Amniotic epithelial cell (primary cell): Measurements from ENCODE around the gene RNF214.
"Not testable (repeated sequence)": the region's sequence is repeated elsewhere in the genome, so short reads cannot be mapped to it uniquely, and the experiment has no call there.

Source experiments
- DNase-seq: peaks from one replicate; pipeline ENCODE4 v3.0.0-alpha.2; 2010; ENCODE audit warnings: low read depth

Gene RNF214

DNA sequence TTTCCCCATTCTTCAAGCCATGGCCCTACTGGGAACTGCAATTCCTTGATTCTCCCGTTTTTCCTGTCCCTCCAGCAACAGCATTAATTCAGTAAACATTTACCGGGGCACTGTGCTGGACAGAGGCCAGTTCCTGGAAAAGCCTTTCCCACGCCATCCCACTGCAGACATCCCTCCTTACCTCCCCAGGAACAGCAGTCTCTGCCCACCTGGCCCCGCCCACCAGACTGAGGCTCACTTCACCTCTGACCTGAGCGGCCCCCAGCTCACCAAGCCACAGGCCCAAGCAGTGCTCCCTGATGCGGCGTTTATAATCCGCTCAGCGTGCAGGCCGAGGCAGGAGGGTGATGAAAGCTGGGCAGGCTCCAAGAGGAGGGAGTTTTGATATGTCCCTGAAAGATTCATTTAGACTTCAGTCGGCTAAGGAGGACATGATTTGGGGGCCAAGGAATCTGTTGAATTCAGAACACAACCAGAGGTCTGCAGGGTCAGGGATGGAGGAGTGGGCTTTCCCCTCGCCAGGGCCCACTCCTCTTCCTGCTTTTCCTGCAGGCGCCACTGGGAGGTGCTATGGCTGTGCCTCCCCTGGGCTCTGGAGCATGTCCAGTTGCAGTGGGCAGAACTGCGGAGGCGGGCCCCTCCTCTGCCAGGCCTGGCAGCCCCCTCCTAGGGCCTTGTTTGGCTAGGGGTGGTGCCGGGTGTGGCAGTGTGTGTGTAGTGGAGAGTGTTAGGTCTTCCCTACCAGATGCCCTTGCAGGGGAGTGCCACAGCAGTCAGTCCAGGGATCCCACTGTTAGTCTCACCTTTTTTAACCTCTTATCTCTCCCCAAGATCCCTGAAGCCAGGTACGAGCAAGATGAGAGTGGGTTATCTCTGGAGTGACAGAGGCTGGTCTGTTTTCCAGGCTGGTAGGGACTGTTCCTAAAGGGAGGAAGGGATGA, 34.7 kb upstream of the RNF214 start:
- peak; percentile 27 for DNase-seq

GRCh38 chr11:117198613-117199012, 33.9 kb upstream of the RNF214 start:
- DNase-seq, result no peak

- DNase-seq, result peak; percentile 79
These were observed 33.2 kb upstream of the RNF214 start, which contains the start of gene TAGLN for GRCh38 chr11:117199053-117199915. TAGLN (plus strand) TSS chr11:117199370; CDS start chr11:117203014, 3,644 bp downstream.

GRCh38 chr11:117199916-117200812, 32.3 kb upstream of the RNF214 start:
- no peak for DNase-seq

DNA sequence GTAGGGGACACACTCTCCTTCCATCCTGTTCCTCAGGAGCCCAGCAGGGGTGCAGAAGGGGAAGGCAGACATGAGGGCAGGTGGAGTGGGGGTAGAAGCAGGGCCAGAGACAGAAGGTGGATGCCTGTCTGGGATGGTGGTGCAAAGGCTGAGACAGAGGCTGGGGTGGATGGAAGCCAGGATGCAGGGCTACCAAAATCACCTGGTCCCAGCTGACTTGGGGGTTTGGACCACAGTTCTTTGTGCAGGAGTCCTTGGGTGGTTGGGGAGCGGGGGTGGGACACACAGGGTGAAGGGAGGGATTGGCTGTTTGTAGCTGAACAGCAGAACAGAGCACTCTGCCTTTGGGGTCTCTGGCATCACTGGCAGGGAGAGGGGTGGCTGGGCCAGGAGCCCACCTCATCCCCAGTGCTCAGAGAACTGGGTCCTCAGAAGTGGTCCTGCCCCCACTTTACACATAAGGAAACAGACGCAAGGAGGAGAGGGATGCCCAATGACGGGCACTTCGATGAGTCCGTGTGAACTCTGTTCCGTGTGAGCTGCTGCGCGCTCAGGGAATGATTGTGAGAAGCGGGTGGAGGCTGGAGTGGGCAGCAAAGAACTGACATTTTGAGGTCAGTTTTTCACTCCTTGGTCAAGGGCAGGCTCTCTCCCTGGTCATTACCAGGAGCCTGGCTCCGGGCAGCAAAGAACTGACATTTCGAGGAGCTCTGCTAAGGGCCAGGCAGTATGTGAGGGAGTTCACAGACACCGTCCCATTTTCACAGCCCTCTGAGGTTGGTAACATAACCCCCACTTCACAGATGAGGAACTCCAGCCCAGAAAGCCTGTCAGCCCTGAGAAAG, 31.4 kb upstream of the RNF214 start:
- DNase-seq, result no peak

DNA sequence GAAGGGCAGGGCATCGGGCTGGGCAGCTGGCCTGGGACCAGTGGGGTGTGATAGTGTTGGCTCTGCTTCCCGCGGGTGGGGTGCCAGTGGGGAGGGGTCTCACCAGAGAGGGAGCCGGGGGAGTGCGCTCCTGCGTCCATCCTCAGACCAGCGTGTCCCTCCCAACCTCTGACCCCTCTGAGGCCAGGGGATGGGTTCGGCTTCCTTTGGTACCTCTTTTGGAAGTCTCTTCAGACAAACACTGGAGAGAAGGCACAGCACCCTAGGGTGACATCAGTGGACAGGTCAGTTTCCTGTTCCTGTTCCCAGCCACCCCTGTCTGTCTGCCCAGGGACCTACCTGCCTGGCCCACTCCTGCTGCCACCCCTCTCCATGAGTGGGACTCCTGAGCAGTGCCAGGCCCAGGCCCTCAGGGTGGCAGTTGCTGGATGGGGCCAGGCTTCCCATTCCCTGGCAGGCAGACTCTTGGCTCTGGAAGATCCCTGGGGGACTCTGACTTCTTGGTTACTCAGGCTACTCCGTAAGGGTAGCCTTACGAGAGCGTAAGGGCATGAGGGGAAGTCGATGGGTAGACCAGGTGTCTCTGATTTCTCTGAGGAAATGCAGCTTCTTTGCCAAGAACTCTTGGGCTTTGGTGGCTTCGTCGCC, 30.7 kb upstream of the RNF214 start:
- DNase-seq, result no peak

DNA sequence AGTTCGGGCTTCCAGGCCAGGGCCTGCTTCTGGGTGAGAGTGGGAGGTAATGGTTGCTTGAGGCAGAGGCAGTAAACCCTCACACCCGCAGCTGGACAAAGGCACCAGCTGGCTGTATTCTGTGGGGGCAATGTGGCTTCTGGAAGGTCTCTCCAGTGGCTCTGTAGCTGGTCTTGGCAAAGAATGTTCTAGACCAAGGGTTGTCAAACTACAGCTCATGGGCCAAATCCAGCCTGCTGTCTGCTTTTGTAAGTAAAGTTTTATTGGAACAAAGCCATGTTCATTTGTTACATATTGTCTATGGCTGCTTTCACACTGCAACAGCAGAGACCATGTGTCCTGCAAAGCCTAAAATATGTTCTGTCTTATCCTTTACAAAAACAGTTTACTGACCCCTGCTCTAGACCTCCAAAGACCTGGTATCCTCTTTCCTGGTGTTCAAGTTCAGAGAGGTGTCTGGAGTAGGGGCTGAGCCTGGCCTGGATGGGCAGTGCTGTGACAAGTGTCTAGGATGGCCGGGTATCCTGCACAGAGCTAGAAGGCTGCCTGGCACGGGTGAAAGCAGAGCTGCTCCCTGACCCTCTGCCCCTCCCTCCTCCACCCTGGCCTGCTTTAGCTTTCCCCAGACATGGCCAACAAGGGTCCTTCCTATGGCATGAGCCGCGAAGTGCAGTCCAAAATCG, 29.9 kb upstream of the RNF214 start:
- no peak for DNase-seq

DNA sequence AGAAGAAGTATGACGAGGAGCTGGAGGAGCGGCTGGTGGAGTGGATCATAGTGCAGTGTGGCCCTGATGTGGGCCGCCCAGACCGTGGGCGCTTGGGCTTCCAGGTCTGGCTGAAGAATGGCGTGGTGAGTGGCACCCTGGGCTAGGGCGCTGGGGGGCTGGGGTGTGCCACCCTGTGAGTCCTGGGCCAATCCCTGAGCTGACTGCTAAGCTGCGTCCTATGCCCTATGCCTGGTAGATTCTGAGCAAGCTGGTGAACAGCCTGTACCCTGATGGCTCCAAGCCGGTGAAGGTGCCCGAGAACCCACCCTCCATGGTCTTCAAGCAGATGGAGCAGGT, 29.4 kb upstream of the RNF214 start:
- DNase-seq, result no peak

GRCh38 chr11:117204283-117205080, 28.0 kb upstream of the RNF214 start:
- DNase-seq, result no peak

DNA sequence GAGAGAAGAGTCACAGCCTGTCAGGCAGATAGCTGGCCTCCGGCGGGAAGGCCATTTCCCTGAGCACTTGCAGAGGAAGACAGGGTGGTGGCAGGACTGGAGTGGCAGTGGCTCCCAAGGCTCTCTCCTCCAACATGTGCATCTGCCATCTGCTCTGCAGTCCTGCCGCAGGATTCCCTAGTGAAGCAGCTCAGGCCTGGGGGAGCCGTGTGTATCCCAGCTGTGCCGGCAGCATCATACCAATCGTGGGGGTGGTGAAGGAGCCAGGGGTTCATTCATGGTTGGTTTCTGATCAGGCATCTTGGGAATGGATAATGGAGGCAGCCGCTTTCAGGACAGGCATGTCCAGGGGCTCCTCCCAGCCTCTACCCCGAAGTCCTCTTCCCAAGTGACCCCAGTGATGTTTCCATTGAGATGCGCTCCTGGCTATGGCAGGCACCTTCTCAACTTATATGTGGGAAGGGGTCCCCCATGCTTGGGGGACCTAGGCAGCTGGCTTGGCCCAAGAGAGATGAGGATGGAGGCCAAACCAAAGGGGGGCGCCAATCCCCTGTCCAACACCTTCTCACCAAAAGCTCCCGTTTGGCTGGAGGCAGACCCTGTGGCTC, 27.2 kb upstream of the RNF214 start:
- no peak for DNase-seq

DNA sequence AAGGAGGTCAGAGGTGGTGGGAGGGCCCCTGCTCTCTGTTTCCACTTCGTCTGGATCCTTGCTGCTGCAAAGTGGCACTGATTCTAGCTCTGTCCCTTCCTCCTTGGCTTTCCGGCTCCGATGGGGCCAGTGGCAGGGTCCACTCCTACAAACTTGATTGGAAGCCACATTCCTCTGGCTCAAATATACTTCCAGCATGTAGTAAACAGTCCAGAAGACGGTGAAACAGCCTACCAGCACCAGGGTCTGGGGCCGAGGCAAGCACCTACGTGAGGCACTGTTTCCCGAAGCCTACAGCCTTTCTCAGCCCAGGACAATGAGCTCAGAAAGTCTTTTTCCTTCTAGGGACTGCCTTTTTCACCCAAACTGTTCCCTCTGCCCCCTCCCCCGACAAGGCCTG, 26.4 kb upstream of the RNF214 start:
- DNase-seq, result not testable (repeated sequence)

GRCh38 chr11:117206859-117207258, 25.6 kb upstream of the RNF214 start:
- not testable (repeated sequence) for DNase-seq

DNA sequence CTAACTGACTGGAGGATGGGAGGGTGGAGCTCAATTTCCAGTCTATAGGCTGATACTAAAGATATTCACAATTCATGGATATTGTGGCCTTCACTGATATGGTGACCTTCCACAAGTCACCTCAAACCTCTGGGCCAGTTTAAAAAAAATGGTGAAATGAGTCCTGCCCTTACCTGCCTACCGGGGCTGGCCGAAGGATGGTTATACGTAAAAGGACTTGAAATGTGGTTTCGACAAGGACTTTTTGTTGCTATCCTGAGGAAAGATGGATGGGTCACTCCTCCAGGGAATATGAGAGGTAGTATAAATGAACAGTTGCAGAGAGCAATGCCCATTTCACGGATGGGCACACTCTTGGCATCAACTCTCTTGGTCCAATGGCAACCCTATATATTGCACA, 25.0 kb upstream of the RNF214 start:
- not testable (repeated sequence) for DNase-seq

DNA sequence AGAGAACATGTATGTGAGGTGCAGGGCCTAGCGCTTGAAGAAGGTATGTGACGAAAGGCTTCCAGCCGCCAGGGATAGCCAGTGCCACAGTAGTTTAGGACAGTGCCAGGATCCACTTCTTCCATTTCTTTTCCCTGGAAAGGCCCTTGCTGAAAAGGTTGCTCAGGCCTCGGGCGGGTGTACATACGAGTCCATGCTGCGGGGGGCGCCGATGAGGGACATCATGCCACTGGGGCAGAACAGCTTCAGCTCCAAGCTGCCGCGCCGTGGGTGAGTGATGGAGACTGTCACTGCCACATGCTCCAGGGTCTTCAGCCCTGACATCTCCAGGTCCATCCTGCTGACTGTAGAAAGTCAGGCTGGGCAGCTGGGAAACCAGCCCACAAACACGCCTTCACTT, 23.8 kb upstream of the RNF214 start:
- not testable (repeated sequence) for DNase-seq

DNA sequence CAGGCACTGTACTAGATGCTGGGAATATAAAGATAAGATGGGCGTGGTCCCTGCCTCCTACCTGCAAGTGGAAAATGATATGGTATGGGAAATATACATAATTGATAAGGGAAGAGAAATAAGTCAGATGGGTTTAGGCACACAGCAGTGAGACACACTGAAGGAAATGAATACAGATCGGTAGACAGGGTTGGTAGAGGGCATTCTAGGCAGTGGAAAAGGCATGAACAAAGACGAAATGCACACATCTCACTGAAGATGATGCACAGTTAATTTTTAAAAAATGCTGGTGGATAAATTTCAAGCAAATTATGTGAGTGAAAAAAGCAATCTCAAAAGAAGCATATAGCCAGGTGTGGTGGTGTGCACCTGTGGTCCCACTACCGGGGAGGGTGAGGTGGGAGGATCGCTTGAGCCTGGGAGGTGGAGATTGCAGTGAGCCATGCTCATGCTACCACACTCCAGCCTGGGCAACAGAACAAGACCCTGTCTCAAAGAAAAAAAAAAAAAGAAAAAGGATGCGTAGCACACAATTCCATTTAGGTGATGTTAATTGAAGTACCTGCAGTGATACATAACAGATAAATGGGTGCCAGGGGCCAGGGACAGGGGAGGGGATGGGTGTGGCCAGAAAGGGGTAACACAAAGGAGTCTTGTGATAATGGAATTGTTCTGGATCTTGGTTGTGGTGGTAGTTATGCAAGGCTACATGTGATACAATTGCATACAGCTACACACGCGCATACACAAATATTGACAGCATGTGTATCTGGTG, 22.9 kb upstream of the RNF214 start:
- DNase-seq, result not testable (repeated sequence)

DNA sequence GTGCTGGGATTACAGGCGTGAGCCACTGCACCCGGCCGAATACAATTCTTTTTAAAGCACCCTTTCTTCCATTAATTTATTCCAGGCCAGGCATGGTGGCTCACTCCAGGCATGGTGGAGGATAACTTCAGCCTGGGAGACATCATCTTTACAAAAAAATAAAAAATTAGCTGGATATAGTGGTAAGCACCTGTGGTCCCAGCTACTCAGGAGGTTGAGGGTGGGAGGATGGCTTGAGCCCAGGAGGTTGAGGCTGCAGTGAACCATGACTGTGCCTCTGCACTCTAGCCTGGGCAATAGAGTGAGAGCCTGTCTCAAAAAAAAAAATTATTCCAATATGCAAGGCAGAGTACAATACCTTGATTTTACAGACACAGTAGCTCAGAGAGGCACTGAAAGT, 21.9 kb upstream of the RNF214 start:
- no peak for DNase-seq

GRCh38 chr11:117212697-117213355, 19.6 kb upstream of the RNF214 start:
- no peak for DNase-seq
